H1 (cell line): Measurements from ENCODE around the gene SLC5A9. TPM values are rescaled to one million over a fixed set of nuclear protein-coding genes. Genes with fewer than 3 reads are reported as not detected.

ENCODE experiments used
- CTCF ChIA-PET: fragments of 300-600 bp; sonication (Branson Sonifier 250); formaldehyde crosslinking; loops from one replicate; lab custom pipeline; 2021; ENCODE audit not compliant: partially characterized antibody; lab: Charles Lee
- POLR2A ChIA-PET: fragments of 300-600 bp; sonication (Branson Sonifier 250); formaldehyde crosslinking; loops from one replicate; lab custom pipeline; 2021; ENCODE audit warnings: inconsistent platforms; ENCODE audit not compliant: partially characterized antibody; lab: Charles Lee
- DNase-seq, 2 experiments: peaks; one replicate each; pipeline versions ENCODE4 v3.0.0 to v3.0.0-alpha.2; 2010 to 2022; ENCODE audit warnings: low spot score in 2 of 2, low read depth in 1 of 2, mixed read lengths in 1 of 2
- FAIRE-seq: peaks from 2 replicates; lab custom pipeline; 2011; peaks lifted over from hg19 to GRCh38; lab: Jason Lieb, UNC
- H2AFZ ChIP-seq: 2 replicates; pipeline ENCODE4 v1.8.1; 2012; ENCODE audit warnings: low read length, inconsistent platforms
- H2AK5ac ChIP-seq: 2 replicates; pipeline ENCODE4 v1.6.1; 2013; ENCODE audit warnings: low read depth, low read length
- H2BK120ac ChIP-seq: replicated peaks from 2 replicates; pipeline ENCODE3; 2013; ENCODE audit warnings: low read depth, low read length, inconsistent platforms
- H2BK12ac ChIP-seq: 2 replicates; pipeline ENCODE4 v1.6.1; 2013; ENCODE audit warnings: low read depth, low read length
- H2BK15ac ChIP-seq: 2 replicates; pipeline ENCODE4 v1.6.1; 2013; ENCODE audit warnings: low read length
- H2BK20ac ChIP-seq: 2 replicates; pipeline ENCODE4 v1.6.1; 2013; ENCODE audit warnings: low read length
- H2BK5ac ChIP-seq: 2 replicates; pipeline ENCODE4 v1.6.1; 2013; ENCODE audit warnings: low read depth, low read length
- H3K14ac ChIP-seq: 2 replicates; pipeline ENCODE4 v1.6.1; 2013; ENCODE audit warnings: inconsistent platforms; ENCODE audit not compliant: insufficient read length
- H3K18ac ChIP-seq: 2 replicates; pipeline ENCODE4 v1.6.1; 2013; ENCODE audit warnings: low read length; ENCODE audit errors: extremely low read depth
- H3K23ac ChIP-seq: 2 replicates; pipeline ENCODE4 v1.6.1; 2013; ENCODE audit warnings: inconsistent platforms; ENCODE audit not compliant: insufficient read length
- H3K23me2 ChIP-seq: 2 replicates; pipeline ENCODE4 v1.6.1; 2013; ENCODE audit warnings: low read depth, low read length
- H3K27ac ChIP-seq: 2 replicates; pipeline ENCODE4 v1.6.1; 2011; ENCODE audit warnings: low read depth, low read length, inconsistent platforms
- H3K27me3 ChIP-seq, 4 experiments: replicated peaks in 1 of 4; 1 replicate in 1 of 4; 2 replicates in 3 of 4; pipeline versions ENCODE4 v1.6.1 to v1.8.1; 2011 to 2013; ENCODE audit warnings: low read length in 3 of 4, mild to moderate bottlenecking in 3 of 4, inconsistent platforms in 2 of 4, mixed read lengths in 2 of 4, moderate library complexity in 1 of 4; ENCODE audit not compliant: control insufficient read depth in 3 of 4, insufficient read depth in 3 of 4; ENCODE audit errors: extremely low read depth in 1 of 4
- H3K36me3 ChIP-seq, 4 experiments: 2 replicates each; pipeline versions ENCODE4 v1.6.1 to v1.8.1; 2011 to 2013; ENCODE audit warnings: mild to moderate bottlenecking in 4 of 4, low read length in 3 of 4, moderate library complexity in 2 of 4, control low read depth in 1 of 4, inconsistent platforms in 1 of 4; ENCODE audit not compliant: insufficient read depth in 4 of 4, control insufficient read depth in 2 of 4
- H3K4ac ChIP-seq: replicated peaks from 2 replicates; pipeline ENCODE3; 2013; ENCODE audit warnings: low read length, low read depth, mixed read lengths, inconsistent platforms; ENCODE audit not compliant: insufficient read length
- H3K4me1 ChIP-seq, 4 experiments: replicated peaks in 1 of 4; 1 replicate in 1 of 4; 2 replicates in 3 of 4; pipeline versions ENCODE4 v1.6.1 to v1.8.1; 2011 to 2013; ENCODE audit warnings: low read length in 3 of 4, inconsistent platforms in 2 of 4, mixed read lengths in 1 of 4; ENCODE audit not compliant: insufficient read depth in 4 of 4, control insufficient read depth in 3 of 4
- H3K4me2 ChIP-seq, 2 experiments: 2 replicates each; pipeline versions ENCODE4 v1.6.1 to v1.8.1; 2011 to 2013; ENCODE audit warnings: low read depth in 2 of 2, low read length in 2 of 2, control low read depth in 1 of 2, inconsistent platforms in 1 of 2, mild to moderate bottlenecking in 1 of 2; ENCODE audit not compliant: insufficient read depth in 1 of 2
- H3K4me3 ChIP-seq, 4 experiments: fragments of 200-600, 300-600 bp in 1 of 4; sonication (generic), shearing (Covaris generic), sonication (Bioruptor Twin) in 1 of 4; 2 replicates each; pipeline versions ENCODE4 v1.5.1 to v1.8.1; 2011 to 2016; ENCODE audit warnings: low read length in 4 of 4, low read depth in 3 of 4, control low read depth in 2 of 4, inconsistent platforms in 2 of 4, mild to moderate bottlenecking in 2 of 4, mixed read lengths in 1 of 4, moderate library complexity in 1 of 4; ENCODE audit not compliant: insufficient read depth in 2 of 4; ENCODE audit errors: extremely low read depth in 1 of 4
- H3K56ac ChIP-seq: replicated peaks from 2 replicates; pipeline ENCODE3; 2013; ENCODE audit warnings: low read depth, mild to moderate bottlenecking, mixed read lengths, low read length, inconsistent platforms; ENCODE audit not compliant: insufficient read length
- H3K79me1 ChIP-seq: 2 replicates; pipeline ENCODE4 v1.6.1; 2013; ENCODE audit warnings: low read depth, low read length, control low read depth
- H3K79me2 ChIP-seq, 2 experiments: 2 replicates each; pipeline versions ENCODE4 v1.6.1 to v1.8.1; 2012 to 2013; ENCODE audit warnings: low read length in 2 of 2, mild to moderate bottlenecking in 2 of 2, inconsistent platforms in 1 of 2; ENCODE audit not compliant: insufficient read depth in 2 of 2, control insufficient read depth in 1 of 2
- H3K9ac ChIP-seq, 4 experiments: replicated peaks in 1 of 4; 1 replicate in 1 of 4; 2 replicates in 3 of 4; pipeline versions ENCODE4 v1.6.1 to v1.8.1; 2011 to 2013; ENCODE audit warnings: low read depth in 3 of 4, low read length in 3 of 4, control low read depth in 2 of 4, mild to moderate bottlenecking in 2 of 4, moderate library complexity in 2 of 4, inconsistent platforms in 1 of 4; ENCODE audit errors: extremely low read depth in 1 of 4
- H3K9me3 ChIP-seq, 2 experiments: 2 replicates each; pipeline versions ENCODE4 v1.6.1 to v1.8.1; 2012 to 2013; ENCODE audit warnings: mild to moderate bottlenecking in 2 of 2, moderate library complexity in 2 of 2, control low read depth in 1 of 2, inconsistent platforms in 1 of 2, low read depth in 1 of 2, low read length in 1 of 2, mixed read lengths in 1 of 2; ENCODE audit not compliant: insufficient read depth in 2 of 2
- H4K20me1 ChIP-seq, 2 experiments: replicated peaks in 1 of 2; 2 replicates each; pipeline versions ENCODE3 to v1.8.1; 2011 to 2013; ENCODE audit warnings: inconsistent platforms in 2 of 2, low read length in 2 of 2, mild to moderate bottlenecking in 1 of 2; ENCODE audit not compliant: insufficient read depth in 2 of 2, control insufficient read depth in 1 of 2
- H4K5ac ChIP-seq: 2 replicates; pipeline ENCODE4 v1.6.1; 2013; ENCODE audit warnings: low read length, low read depth, mixed read lengths, inconsistent platforms; ENCODE audit not compliant: insufficient read length
- H4K8ac ChIP-seq: 2 replicates; pipeline ENCODE4 v1.8.0; 2013; ENCODE audit warnings: mild to moderate bottlenecking, moderate library complexity, low read length, inconsistent platforms; ENCODE audit not compliant: insufficient read depth; ENCODE audit errors: extremely low read depth
- H4K91ac ChIP-seq: replicated peaks from 2 replicates; pipeline ENCODE3; 2013; ENCODE audit warnings: low read length, mixed read lengths, inconsistent platforms; ENCODE audit not compliant: insufficient read length
- ATF3 ChIP-seq: IDR thresholded peaks from 2 replicates; pipeline ENCODE4 v1.6.1; 2011; ENCODE audit warnings: low read depth, mild to moderate bottlenecking, low read length; ENCODE audit not compliant: insufficient read depth
- BRCA1 ChIP-seq: IDR thresholded peaks from 2 replicates; pipeline ENCODE4 v1.6.1; 2012; ENCODE audit warnings: low read depth, low read length, improper control_type of control experiment
- CBX8 ChIP-seq: fragments of 300-800, 300-1000 bp; sonication (generic); IDR thresholded peaks from 2 replicates; pipeline ENCODE4 v1.7.1; 2016; ENCODE audit warnings: low read depth, low read length, borderline replicate concordance
- EGR1 ChIP-seq: IDR thresholded peaks from 2 replicates; pipeline ENCODE4 v1.6.1; 2011; ENCODE audit warnings: low read depth, low read length, borderline replicate concordance
- KDM1A ChIP-seq: fragments of 200-600, 300-600 bp; sonication (generic); IDR thresholded peaks from 2 replicates; pipeline ENCODE4 v1.7.1; 2016; ENCODE audit warnings: mild to moderate bottlenecking, low read length, borderline replicate concordance
- POLR2A ChIP-seq, 2 experiments: IDR thresholded peaks; 1 replicate in 1 of 2; 2 replicates in 1 of 2; pipeline ENCODE4 v1.6.1; 2011; ENCODE audit warnings: low read depth in 2 of 2, low read length in 2 of 2, mild to moderate bottlenecking in 2 of 2; ENCODE audit errors: control extremely low read depth in 1 of 2
- POLR2AphosphoS5 ChIP-seq: IDR thresholded peaks from 2 replicates; pipeline ENCODE4 v1.6.1; 2011; ENCODE audit warnings: low read depth, low read length
- RBBP5 ChIP-seq: IDR thresholded peaks from 2 replicates; pipeline ENCODE4 v1.7.1; 2012; ENCODE audit warnings: low read depth, mild to moderate bottlenecking, inconsistent platforms, low read length, moderate library complexity, borderline replicate concordance
- SIX5 ChIP-seq: IDR thresholded peaks from 2 replicates; pipeline ENCODE4 v1.6.1; 2011; ENCODE audit warnings: mild to moderate bottlenecking, low read depth, low read length
- SP2 ChIP-seq: IDR thresholded peaks from 2 replicates; pipeline ENCODE4 v1.6.1; 2012; ENCODE audit warnings: mild to moderate bottlenecking, low read length, inconsistent platforms
- TAF7 ChIP-seq: optimal IDR thresholded peaks from 2 replicates; pipeline ENCODE3; 2011; ENCODE audit warnings: low read depth, mild to moderate bottlenecking, inconsistent platforms, low read length, moderate library complexity, borderline replicate concordance
- TEAD4 ChIP-seq: IDR thresholded peaks from 2 replicates; pipeline ENCODE4 v1.6.1; 2012; ENCODE audit warnings: low read depth, low read length, inconsistent platforms, mixed read lengths
- WGBS, 2 experiments: shearing (Covaris generic) in 1 of 2; methylation state at CpG; one replicate each; pipeline versions ENCODE4 v1.1.6 to v1.1.7; 2013 to 2015; ENCODE audit warnings: low lambda C conversion rate in 2 of 2, mixed read lengths in 2 of 2, inconsistent platforms in 1 of 2, low coverage in 1 of 2, missing lambda C conversion rate in 1 of 2; ENCODE audit not compliant: insufficient replicate concordance in 2 of 2, insufficient coverage in 1 of 2, insufficient read length in 1 of 2; ENCODE audit errors: extremely low coverage in 1 of 2, missing lambda C conversion rate in 1 of 2; 5-methylcytosine and 5-hydroxymethylcytosine counted together
- polyA plus RNA-seq, 7 experiments: library from polyadenylated mRNA; depleted of rRNA in 3 of 7; stranded (reverse) in 5 of 7; unstranded in 2 of 7; fragments of >200 nt in 5 of 7; fragments of 200-250 nt in 2 of 7; gene quantifications; 1 replicate in 5 of 7; 2 replicates in 1 of 7; 4 replicates in 1 of 7; pipeline versions ENCODE4 v1.2.1 to v1.2.3, GENCODE V29; 2011 to 2013; ENCODE audit warnings: missing spikeins in 2 of 7, mixed read lengths in 2 of 7
- total RNA-seq: library from RNA; stranded (reverse); fragmentation: NEBNext Ultra II Directional; extraction: Animal tissue kit (Norgen Biotek cat#: 25700); gene quantifications from 2 replicates; pipeline ENCODE4 v1.2.1, GENCODE V29; 2021

SLC5A9 gene
- total and polyA plus RNA-seq, 2 of the 8 experiments (the other 6 are each of a cell fraction or from before 2014, with no cell fraction given), result 0.03 TPM; not detected in 1

GRCh38 chr1:48181669-48182367, 40.7 kb upstream of the SLC5A9 start:
- Histone ChIP-seq H4K5ac (no peak overlapping the region), H3K23ac (no peak overlapping the region), H3K4me2 (no peak overlapping the region), H4K8ac (no peak overlapping the region), H3K79me1 (no peaks in the 10 kb centered on the region), H3K23me2 (no peaks in the 10 kb centered on the region), H3K4me3 (no peak overlapping the region), H2BK120ac (no peak overlapping the region), H3K4ac (no peak overlapping the region), H3K79me2 (no peaks in the 10 kb centered on the region), H2BK20ac (no peak overlapping the region), H3K9me3 (peaks cover 4 to 7% of the 10 kb centered on the region in 2 experiments; a peak in 2 of 4 replicates), H3K27me3 (no peaks in the 10 kb centered on the region), H2BK5ac (no peak overlapping the region), H3K27ac (no peak overlapping the region), H3K18ac (no peak overlapping the region), H3K56ac (no peak overlapping the region), H2BK12ac (no peak overlapping the region), H3K14ac (no peak overlapping the region), H3K9ac (no peak overlapping the region), H3K36me3 (no peaks in the 10 kb centered on the region), H2BK15ac (no peak overlapping the region), H2AK5ac (no peak overlapping the region), H2AFZ (no peak overlapping the region), H4K20me1 (no peaks in the 10 kb centered on the region), H4K91ac (no peak overlapping the region), H3K4me1 (no peaks in the 10 kb centered on the region)
- FAIRE-seq (no peak), DNase-seq (no peak)
- ChIA-PET CTCF (interaction anchor here (0.6 to 1.6 kb wide), 6 partner anchors 15 to 909 kb away, joined by 3 to 6 read pairs (median 3); no protein-coding TSS in a partner anchor), POLR2A (no interaction called here)
- WGBS, 2 experiments, result 87% methylated on average over 5 of the region's 5 CpGs; no CpG with 5 or more reads in 1 of the 2 experiments
- TF ChIP-seq TAF7 (no peak), BRCA1 (no peak), RBBP5 (no peak), ATF3 (no peak), SIX5 (no peak), CBX8 (no peak), TEAD4 (no peak), KDM1A (no peak), SP2 (no peak), EGR1 (no peak), POLR2A (IDR thresholded peaks at IDR 0.05; ENCODE audit: control extremely low read depth in 1 of 2, low read depth in 2 of 2, low read length in 2 of 2) (no peak), POLR2AphosphoS5 (no peak)
